DND-41 (cell line): ENCODE measurements around the gene SKIC2.

Experiments used
- ATAC-seq: fragments of 200-7000 bp; cut with Tn5 transposase; 3 replicates; pipeline ENCODE4 v1.9.1; 2021; ENCODE audit warnings: low read depth; ENCODE audit not compliant: insufficient read depth
- DNase-seq: peaks from one replicate; pipeline ENCODE4 v3.0.0-alpha.2; 2020
- H2AFZ ChIP-seq: 2 replicates; pipeline ENCODE4 v1.6.0; 2012; ENCODE audit warnings: low read depth, low read length
- H3K27ac ChIP-seq: 2 replicates; pipeline ENCODE4 v1.5.1; 2012; ENCODE audit warnings: low read length, inconsistent platforms
- H3K27me3 ChIP-seq: fragments of 200-600 bp; sonication (generic); 2 replicates; pipeline ENCODE4 v1.6.0; 2012; ENCODE audit warnings: low read length, mild to moderate bottlenecking, inconsistent platforms; ENCODE audit not compliant: insufficient read depth, poor library complexity
- H3K36me3 ChIP-seq: 2 replicates; pipeline ENCODE4 v1.5.1; 2012; ENCODE audit warnings: low read length, inconsistent platforms; ENCODE audit not compliant: insufficient read depth
- H3K4me1 ChIP-seq: 2 replicates; pipeline ENCODE4 v1.5.1; 2012; ENCODE audit warnings: mild to moderate bottlenecking, low read length; ENCODE audit not compliant: insufficient read depth
- H3K4me2 ChIP-seq: 2 replicates; pipeline ENCODE4 v1.6.0; 2012; ENCODE audit warnings: mild to moderate bottlenecking, moderate library complexity, low read length, inconsistent platforms; ENCODE audit not compliant: insufficient read depth
- H3K4me3 ChIP-seq, 2 experiments: fragments of 200-600 bp in 1 of 2; shearing (Covaris generic) in 1 of 2; 2 replicates each; pipeline ENCODE4 v1.5.1; 2012 to 2016; ENCODE audit warnings: inconsistent platforms in 2 of 2, low read length in 2 of 2, mild to moderate bottlenecking in 2 of 2, low read depth in 1 of 2, moderate library complexity in 1 of 2
- H3K79me2 ChIP-seq: 2 replicates; pipeline ENCODE4 v1.6.0; 2012; ENCODE audit warnings: low read length, inconsistent platforms; ENCODE audit not compliant: insufficient read depth
- H3K9ac ChIP-seq: 2 replicates; pipeline ENCODE4 v1.6.0; 2012; ENCODE audit warnings: low read depth, mild to moderate bottlenecking, inconsistent platforms, low read length, moderate library complexity
- H3K9me3 ChIP-seq: 2 replicates; pipeline ENCODE4 v1.5.1; 2012; ENCODE audit warnings: low read length, moderate library complexity, mild to moderate bottlenecking, inconsistent platforms; ENCODE audit not compliant: insufficient read depth, severe bottlenecking
- H4K20me1 ChIP-seq: 2 replicates; pipeline ENCODE4 v1.6.0; 2012; ENCODE audit warnings: low read length; ENCODE audit not compliant: insufficient read depth
- EZH2 ChIP-seq: IDR thresholded peaks from 3 replicates; pipeline ENCODE4 v1.6.1; 2012; ENCODE audit warnings: borderline replicate concordance, low read depth, mild to moderate bottlenecking, moderate library complexity, low read length, inconsistent platforms; ENCODE audit not compliant: severe bottlenecking
- TF ChIP-seq, protein P1 (sequence below): IDR thresholded peaks from 2 replicates; pipeline ENCODE4 v1.5.1; 2012; ENCODE audit warnings: borderline replicate concordance, low read length, moderate library complexity, mild to moderate bottlenecking; ENCODE audit not compliant: poor library complexity, severe bottlenecking; ENCODE audit errors: extremely low read depth

SKIC2 gene

DNA sequence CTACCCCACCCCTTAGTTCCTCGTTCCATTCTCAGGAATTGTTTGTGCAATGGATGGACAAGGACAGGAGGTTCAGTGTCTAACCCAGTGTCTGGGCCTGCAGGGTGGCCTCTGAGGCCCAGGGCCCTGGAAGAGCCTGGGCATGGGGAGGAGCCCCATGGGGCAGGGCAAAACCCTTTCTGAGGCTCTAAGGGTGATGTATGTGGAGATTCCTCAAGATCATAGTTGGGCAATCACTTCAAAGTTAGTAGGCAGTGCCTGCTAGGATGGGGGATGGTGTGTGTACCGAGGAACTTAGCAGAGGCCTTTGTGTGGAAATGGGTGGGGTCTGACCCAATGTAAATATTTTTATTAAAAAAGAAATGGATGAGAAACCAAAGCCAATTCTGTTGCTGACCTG is 38.2 kb upstream of the SKIC2 start:
- TF ChIP-seq, protein P1, sequence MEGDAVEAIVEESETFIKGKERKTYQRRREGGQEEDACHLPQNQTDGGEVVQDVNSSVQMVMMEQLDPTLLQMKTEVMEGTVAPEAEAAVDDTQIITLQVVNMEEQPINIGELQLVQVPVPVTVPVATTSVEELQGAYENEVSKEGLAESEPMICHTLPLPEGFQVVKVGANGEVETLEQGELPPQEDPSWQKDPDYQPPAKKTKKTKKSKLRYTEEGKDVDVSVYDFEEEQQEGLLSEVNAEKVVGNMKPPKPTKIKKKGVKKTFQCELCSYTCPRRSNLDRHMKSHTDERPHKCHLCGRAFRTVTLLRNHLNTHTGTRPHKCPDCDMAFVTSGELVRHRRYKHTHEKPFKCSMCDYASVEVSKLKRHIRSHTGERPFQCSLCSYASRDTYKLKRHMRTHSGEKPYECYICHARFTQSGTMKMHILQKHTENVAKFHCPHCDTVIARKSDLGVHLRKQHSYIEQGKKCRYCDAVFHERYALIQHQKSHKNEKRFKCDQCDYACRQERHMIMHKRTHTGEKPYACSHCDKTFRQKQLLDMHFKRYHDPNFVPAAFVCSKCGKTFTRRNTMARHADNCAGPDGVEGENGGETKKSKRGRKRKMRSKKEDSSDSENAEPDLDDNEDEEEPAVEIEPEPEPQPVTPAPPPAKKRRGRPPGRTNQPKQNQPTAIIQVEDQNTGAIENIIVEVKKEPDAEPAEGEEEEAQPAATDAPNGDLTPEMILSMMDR = no peak
- TF ChIP-seq EZH2 = no peak
- Histone ChIP-seq H4K20me1 (no peaks in the 10 kb centered on the region), H3K9me3 (no peaks in the 10 kb centered on the region), H2AFZ (no peak overlapping the region), H3K4me1 (no peaks in the 10 kb centered on the region), H3K79me2 (no peaks in the 10 kb centered on the region), H3K36me3 (no peaks in the 10 kb centered on the region), H3K27me3 (peaks cover under 1% of the 10 kb centered on the region), H3K9ac (no peak overlapping the region), H3K4me3 (no peak overlapping the region), H3K27ac (no peak overlapping the region), H3K4me2 (no peak overlapping the region)
- DNase-seq (no peak), ATAC-seq (no peak)

DNA sequence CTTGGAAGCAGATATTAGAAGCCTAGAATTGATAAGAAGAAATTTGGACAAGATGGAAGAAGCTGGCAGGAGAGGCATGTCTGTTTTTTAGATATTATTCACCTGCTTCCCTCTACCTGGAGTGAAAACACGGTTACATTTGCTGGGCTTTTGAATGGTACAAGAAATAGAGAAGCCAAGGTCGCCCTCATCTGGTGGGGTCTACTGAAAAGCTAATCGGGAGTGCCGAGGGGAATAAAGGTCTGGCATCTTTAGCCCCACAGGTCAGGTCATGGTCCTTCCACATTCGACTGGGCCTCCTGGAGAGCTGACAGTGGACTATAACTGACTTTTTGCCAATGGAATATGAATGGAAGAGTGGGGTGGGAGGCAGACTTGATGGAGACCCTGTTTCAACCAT is 36.0 kb upstream of the SKIC2 start:
- H3K79me2 ChIP-seq = no peaks in the 10 kb centered on the region
- H3K27me3 ChIP-seq = peaks cover 3% of the 10 kb centered on the region
- H3K4me1 ChIP-seq = no peaks in the 10 kb centered on the region
- H3K4me3 ChIP-seq = no peak overlapping the region
- no peak overlapping the region for H3K27ac ChIP-seq
- H2AFZ ChIP-seq = peak overlapping the region; percentile 52
- no peak overlapping the region for H3K4me2 ChIP-seq
- no peak for TF ChIP-seq EZH2
- TF ChIP-seq, protein P1 = peak; percentile 60
- ATAC-seq (peak; percentile 56), DNase-seq (peak; percentile 35)
- no peaks in the 10 kb centered on the region for H3K36me3 ChIP-seq
- no peak overlapping the region for H3K9ac ChIP-seq
- no peaks in the 10 kb centered on the region for H4K20me1 ChIP-seq
- H3K9me3 ChIP-seq = no peaks in the 10 kb centered on the region

DNA sequence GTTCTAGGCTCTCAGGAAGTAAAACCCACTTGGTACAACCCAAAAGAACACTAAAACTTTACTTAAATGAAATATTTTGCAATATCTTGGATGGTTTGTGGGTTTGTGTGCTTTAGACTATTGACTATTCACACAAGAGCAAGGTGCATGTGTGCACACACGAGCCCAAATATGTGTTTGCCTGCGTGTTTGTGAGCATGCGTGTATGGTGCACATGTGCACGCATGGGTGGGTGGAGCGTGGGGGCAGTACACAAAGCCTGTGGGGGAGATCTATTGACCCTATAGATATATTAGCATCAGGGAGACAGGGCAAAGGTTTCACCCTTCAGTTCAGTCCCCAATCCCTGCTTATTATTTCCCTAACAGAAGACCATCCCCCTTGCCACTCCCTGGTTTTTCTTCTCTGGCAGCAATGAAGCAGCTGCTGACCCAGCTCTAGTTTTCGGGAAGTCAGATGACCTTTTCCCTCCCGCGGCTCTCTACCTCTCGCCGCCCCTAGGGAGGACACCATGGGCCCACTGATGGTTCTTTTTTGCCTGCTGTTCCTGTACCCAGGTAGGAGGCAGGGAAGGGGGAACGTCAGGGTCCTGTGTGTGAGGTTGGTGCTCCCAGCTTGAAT is 31.6 kb upstream of the SKIC2 start, which contains the start of gene C2:
TSS of gene C2 (plus strand) at position 476 of the 621 bp plus-strand sequence. CDS start at position 512, 36 bp downstream.
- H4K20me1 ChIP-seq = no peaks in the 10 kb centered on the region
- no peaks in the 10 kb centered on the region for H3K4me1 ChIP-seq
- no peak for TF ChIP-seq EZH2
- TF ChIP-seq, protein P1 = no peak
- H3K79me2 ChIP-seq = no peaks in the 10 kb centered on the region
- no peak within 1 kb of the TSS for H3K4me3 ChIP-seq
- H3K9me3 ChIP-seq = no peaks in the 10 kb centered on the region
- no peak within 1 kb of the TSS for H3K9ac ChIP-seq
- DNase-seq (no peak), ATAC-seq (no peak)
- H2AFZ ChIP-seq = no peak within 1 kb of the TSS
- H3K36me3 ChIP-seq = no peaks in the 10 kb centered on the region
- H3K27me3 ChIP-seq = peaks cover 3% of the 10 kb centered on the region
- no peak within 1 kb of the TSS for H3K4me2 ChIP-seq
- H3K27ac ChIP-seq = no peak within 1 kb of the TSS
